Left ventricle myocardium inferior (tissue), 1 donor: ENCODE results near the gene CUX1. TPM values are rescaled to one million over a fixed set of nuclear protein-coding genes. Genes with fewer than 3 reads are reported as not detected.
A peak's percentile ranks its signal among the peaks of the same experiment; 100 is the strongest.

Experiments used
- DNase-seq: peaks from one replicate; pipeline ENCODE4 v3.0.0-alpha.2; 2020
- H3K27ac ChIP-seq: fragments of 200-600 bp; replicated peaks from 2 replicates; pipeline ENCODE4 v1.8.0; 2021
- H3K27me3 ChIP-seq: fragments of 200-600 bp; 2 replicates; pipeline ENCODE4 v1.8.0; 2021; ENCODE audit warnings: low read depth
- H3K36me3 ChIP-seq: fragments of 200-600 bp; 2 replicates; pipeline ENCODE4 v1.8.0; 2021
- H3K4me1 ChIP-seq: fragments of 200-600 bp; 2 replicates; pipeline ENCODE4 v1.8.0; 2021
- H3K4me3 ChIP-seq: fragments of 200-600 bp; 2 replicates; pipeline ENCODE4 v1.8.0; 2021; ENCODE audit warnings: mild to moderate bottlenecking, moderate library complexity
- H3K9me3 ChIP-seq: fragments of 200-600 bp; replicated peaks from 2 replicates; pipeline ENCODE4 v1.8.0; 2021
- CTCF ChIP-seq: fragments of 200-600 bp; IDR thresholded peaks from 2 replicates; pipeline ENCODE4 v1.8.0; 2021; ENCODE audit warnings: antibody characterized with exemption, mild to moderate bottlenecking, borderline replicate concordance
- intact Hi-C: fragments of 100-400 bp; cut with micrococcal nuclease; formaldehyde crosslinking; loops from one replicate; pipeline ENCODE4 v1.11.0; 2022
- total RNA-seq: library from RNA; stranded (reverse); fragmentation: NEBNext Ultra II Directional; extraction: Animal tissue kit (Norgen Biotek cat#: 25700); gene quantifications from one replicate; pipeline ENCODE4 v1.2.1, GENCODE V29; 2021
- donor health status: DM: no; HTN: yes; CAD: no; lungs with severe emphysema.

CUX1 gene
- total RNA-seq, 1 donor from 2014 or later, result 125 TPM

DNA sequence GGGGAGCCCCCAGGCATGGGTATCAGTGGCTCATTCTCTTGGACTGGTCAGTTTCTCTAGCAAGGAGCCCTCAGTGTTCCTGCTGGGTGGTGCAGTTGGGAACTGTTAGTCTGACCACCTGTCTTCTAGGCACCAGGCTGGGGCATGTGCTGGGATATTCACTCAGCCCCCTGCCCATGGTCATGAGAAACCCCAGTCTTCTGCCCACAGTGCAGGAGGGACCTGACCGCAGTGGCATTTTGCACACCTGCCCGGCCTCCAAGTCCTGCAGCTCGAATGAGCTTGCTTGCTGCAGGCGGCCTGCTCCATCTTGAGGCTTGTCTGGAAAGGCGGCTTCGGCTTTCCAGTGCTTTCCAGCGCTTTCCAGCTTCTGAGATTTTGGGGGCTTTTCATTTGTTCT lies 36.3 kb downstream of the CUX1 start:
- intact Hi-C loops, result no loop called here
- DNase-seq, result no peak
- TF ChIP-seq CTCF, result no peak
- Histone ChIP-seq H3K36me3 (no peaks in the 10 kb centered on the region), H3K9me3 (no peaks in the 10 kb centered on the region), H3K4me3 (no peak overlapping the region), H3K27ac (no peak overlapping the region), H3K4me1 (peaks cover 43% of the 10 kb centered on the region), H3K27me3 (no peaks in the 10 kb centered on the region)

- no peak for TF ChIP-seq CTCF
- H3K27ac ChIP-seq, result no peak overlapping the region
- DNase-seq, result no peak
- no peaks in the 10 kb centered on the region for H3K27me3 ChIP-seq
- intact Hi-C loops, result no loop called here
- no peaks in the 10 kb centered on the region for H3K9me3 ChIP-seq
- no peaks in the 10 kb centered on the region for H3K36me3 ChIP-seq
- H3K4me1 ChIP-seq, result peaks cover 49% of the 10 kb centered on the region
- no peak overlapping the region for H3K4me3 ChIP-seq
Measured at GRCh38 chr7:101854084-101854865, 36.8 kb downstream of the CUX1 start.

GRCh38 chr7:101856473-101857357 lies 39.3 kb downstream of the CUX1 start:
- H3K4me1 ChIP-seq, result peaks cover 73% of the 10 kb centered on the region
- peak overlapping the region; percentile 90 for H3K27ac ChIP-seq
- DNase-seq, result peak; percentile 89
- H3K36me3 ChIP-seq, result no peaks in the 10 kb centered on the region
- intact Hi-C loops, result loop anchor here (5.0 kb wide), 1 partner anchor 39 kb away; the partner anchor contains the start of gene CUX1
- TF ChIP-seq CTCF, result peak; percentile 64
- no peaks in the 10 kb centered on the region for H3K9me3 ChIP-seq
- H3K27me3 ChIP-seq, result no peaks in the 10 kb centered on the region
- peak overlapping the region; percentile 60 for H3K4me3 ChIP-seq

GRCh38 chr7:101857358-101857811 lies 40.0 kb downstream of the CUX1 start:
- intact Hi-C loops, result loop anchor here (5.0 kb wide), 1 partner anchor 40 kb away; the partner anchor contains the start of gene CUX1
- no peak for TF ChIP-seq CTCF

More at GRCh38 chr7:101857358-101857811, 40.0 kb downstream of the CUX1 start:
- Histone ChIP-seq H3K4me3 (peak overlapping the region; percentile 60), H3K36me3 (no peaks in the 10 kb centered on the region), H3K27ac (peak overlapping the region; percentile 90), H3K27me3 (no peaks in the 10 kb centered on the region), H3K9me3 (no peaks in the 10 kb centered on the region), H3K4me1 (peaks cover 80% of the 10 kb centered on the region)
- no peak for DNase-seq
